Fibroblast of the aortic adventitia (primary cell): ENCODE measurements around the gene PRKCB. TPM values are rescaled to one million over a fixed set of nuclear protein-coding genes. Genes with fewer than 3 reads are reported as not detected.
"Not testable (repeated sequence)": the region's sequence is repeated elsewhere in the genome, so short reads cannot be mapped to it uniquely, and the experiment has no call there.

Experiments
- DNase-seq: peaks from one replicate; pipeline ENCODE4 v3.0.0-alpha.2; 2010; ENCODE audit warnings: low read depth
- H3K4me3 ChIP-seq: 2 replicates; pipeline ENCODE4 v1.5.1; 2011; ENCODE audit warnings: low read depth, mild to moderate bottlenecking, control low read depth, low read length, moderate library complexity
- CTCF ChIP-seq: IDR thresholded peaks from 2 replicates; pipeline ENCODE4 v1.5.1; 2011; ENCODE audit warnings: mild to moderate bottlenecking, low read length, control low read depth, inconsistent platforms; ENCODE audit not compliant: insufficient read depth
- total RNA-seq: library from RNA; depleted of rRNA; stranded (reverse); fragments of >200 nt; gene quantifications from 2 replicates; pipeline ENCODE4 v1.2.3, GENCODE V29; 2012; ENCODE audit warnings: low replicate concordance

Gene PRKCB
- total RNA-seq, 1 donor, result not detected

- TF ChIP-seq CTCF, result no peak
Observed at GRCh38 chr16:24141466-24141865, 305.7 kb downstream of the PRKCB start.

GRCh38 chr16:24141917-24142316 is 306.1 kb downstream of the PRKCB start:
- H3K4me3 ChIP-seq, result no peak overlapping the region
- no peak for TF ChIP-seq CTCF
- DNase-seq, result no peak

More at GRCh38 chr16:24141466-24141865, 305.7 kb downstream of the PRKCB start:
- DNase-seq, result no peak
- no peak overlapping the region for H3K4me3 ChIP-seq

- no peak for TF ChIP-seq CTCF
- H3K4me3 ChIP-seq, result no peak overlapping the region
- no peak for DNase-seq
Observed at GRCh38 chr16:24145927-24146326, 310.1 kb downstream of the PRKCB start.

GRCh38 chr16:24146518-24146917 is 310.7 kb downstream of the PRKCB start:
- TF ChIP-seq CTCF, result no peak
- H3K4me3 ChIP-seq, result no peak overlapping the region
- DNase-seq, result no peak

- no peak overlapping the region for H3K4me3 ChIP-seq
- DNase-seq, result no peak
- TF ChIP-seq CTCF, result no peak
Observed at GRCh38 chr16:24149102-24149501, 313.3 kb downstream of the PRKCB start.

- no peak overlapping the region for H3K4me3 ChIP-seq
- no peak for TF ChIP-seq CTCF
- DNase-seq, result no peak
Observed at GRCh38 chr16:24150282-24150681, 314.5 kb downstream of the PRKCB start.

- no peak overlapping the region for H3K4me3 ChIP-seq
- DNase-seq, result no peak
- TF ChIP-seq CTCF, result no peak
Observed at GRCh38 chr16:24151482-24151939, 315.7 kb downstream of the PRKCB start.

GRCh38 chr16:24152048-24152447 is 316.3 kb downstream of the PRKCB start:
- DNase-seq, H3K4me3 ChIP-seq: not testable (repeated sequence)
